ENCODE measurements around the gene TAF10. TPM values are rescaled to one million over a fixed set of nuclear protein-coding genes. Genes with fewer than 3 reads are reported as not detected.
A peak's percentile ranks its signal among the peaks of the same experiment; 100 is the strongest.

The TAF10 gene
- total RNA-seq, 1 experiment from 2014 or later = 387 TPM

DNA sequence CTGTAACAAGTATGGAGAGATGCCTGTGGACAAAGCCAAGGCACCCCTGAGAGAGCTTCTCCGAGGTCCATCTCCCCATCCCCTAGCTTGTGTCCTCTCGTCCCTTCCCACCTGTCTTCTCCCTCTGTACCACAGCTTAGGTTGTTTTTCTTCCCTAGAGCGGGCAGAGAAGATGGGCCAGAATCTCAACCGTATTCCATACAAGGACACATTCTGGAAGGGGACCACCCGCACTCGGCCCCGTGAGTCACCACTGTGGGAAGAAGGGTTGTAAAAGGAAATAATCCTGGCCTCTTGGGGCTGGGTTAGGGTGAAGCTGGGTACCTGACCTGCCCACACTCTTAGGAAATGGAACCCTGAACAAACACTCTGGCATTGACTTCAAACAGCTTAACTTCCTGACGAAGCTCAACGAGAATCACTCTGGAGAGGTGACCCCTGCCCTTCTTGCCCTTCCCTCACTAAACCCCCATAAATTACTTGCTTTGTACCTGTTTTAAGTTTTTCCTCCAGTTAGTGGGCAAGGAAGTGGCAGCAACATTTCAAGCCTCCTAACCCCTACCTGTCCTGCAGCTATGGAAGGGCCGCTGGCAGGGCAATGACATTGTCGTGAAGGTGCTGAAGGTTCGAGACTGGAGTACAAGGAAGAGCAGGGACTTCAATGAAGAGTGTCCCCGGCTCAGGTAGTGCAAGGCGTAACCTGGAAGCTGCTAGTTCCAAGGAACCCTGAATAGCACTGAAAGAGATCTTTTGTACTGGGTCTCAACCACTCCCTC, 3.1 kb downstream of the TAF10 start:
- Histone ChIP-seq H3K4me3 (ENCODE audit: low read depth in 2 of 2, low read length in 2 of 2) (no peak overlapping the region), H3K27ac (ENCODE audit: low read length) (peak overlapping the region; percentile 14; the same call in 1 of the 2 replicates), H3K27me3 (ENCODE audit: control insufficient read depth, insufficient read depth, low read length) (no peaks in the 10 kb centered on the region), H3K9me3 (ENCODE audit: control insufficient read depth, insufficient read depth, low read depth, low read length) (no peaks in the 10 kb centered on the region), H3K36me3 (ENCODE audit: control insufficient read depth, insufficient read depth, low read length) (peaks cover 29% of the 10 kb centered on the region), H3K4me1 (ENCODE audit: control insufficient read depth, insufficient read depth, low read length) (peaks cover 56% of the 10 kb centered on the region)
- intact Hi-C loops (cut with micrococcal nuclease; ENCODE audit: unreplicated experiment) = loop anchor here (10.0 kb wide), 1 partner anchor 234 kb away; no protein-coding TSS in a partner anchor
- TSS peak; percentile 6 for BruUV-seq (replicated peaks)
- in situ Hi-C loops (cut with HindIII; ENCODE audit: low pct_unique_long_range_greater_than_20kb, low sequenced_read_pairs) = no loop called here
- DNase-seq (ENCODE audit: low read depth, low spot score) (no peak), ATAC-seq (no peak)
- TF ChIP-seq POLR2AphosphoS5 (IDR thresholded peaks at IDR 0.05; ENCODE audit: low read depth, low read length) = peak; percentile 48
- TF ChIP-seq, protein P1, sequence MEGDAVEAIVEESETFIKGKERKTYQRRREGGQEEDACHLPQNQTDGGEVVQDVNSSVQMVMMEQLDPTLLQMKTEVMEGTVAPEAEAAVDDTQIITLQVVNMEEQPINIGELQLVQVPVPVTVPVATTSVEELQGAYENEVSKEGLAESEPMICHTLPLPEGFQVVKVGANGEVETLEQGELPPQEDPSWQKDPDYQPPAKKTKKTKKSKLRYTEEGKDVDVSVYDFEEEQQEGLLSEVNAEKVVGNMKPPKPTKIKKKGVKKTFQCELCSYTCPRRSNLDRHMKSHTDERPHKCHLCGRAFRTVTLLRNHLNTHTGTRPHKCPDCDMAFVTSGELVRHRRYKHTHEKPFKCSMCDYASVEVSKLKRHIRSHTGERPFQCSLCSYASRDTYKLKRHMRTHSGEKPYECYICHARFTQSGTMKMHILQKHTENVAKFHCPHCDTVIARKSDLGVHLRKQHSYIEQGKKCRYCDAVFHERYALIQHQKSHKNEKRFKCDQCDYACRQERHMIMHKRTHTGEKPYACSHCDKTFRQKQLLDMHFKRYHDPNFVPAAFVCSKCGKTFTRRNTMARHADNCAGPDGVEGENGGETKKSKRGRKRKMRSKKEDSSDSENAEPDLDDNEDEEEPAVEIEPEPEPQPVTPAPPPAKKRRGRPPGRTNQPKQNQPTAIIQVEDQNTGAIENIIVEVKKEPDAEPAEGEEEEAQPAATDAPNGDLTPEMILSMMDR (IDR thresholded peaks at IDR 0.05) = no peak
- POLR2A ChIA-PET = no interaction called here
- CTCF ChIA-PET = interaction anchor here (1.0 kb wide), 1 partner anchor 78 kb away, joined by 3 read pairs; no protein-coding TSS in a partner anchor

DNA sequence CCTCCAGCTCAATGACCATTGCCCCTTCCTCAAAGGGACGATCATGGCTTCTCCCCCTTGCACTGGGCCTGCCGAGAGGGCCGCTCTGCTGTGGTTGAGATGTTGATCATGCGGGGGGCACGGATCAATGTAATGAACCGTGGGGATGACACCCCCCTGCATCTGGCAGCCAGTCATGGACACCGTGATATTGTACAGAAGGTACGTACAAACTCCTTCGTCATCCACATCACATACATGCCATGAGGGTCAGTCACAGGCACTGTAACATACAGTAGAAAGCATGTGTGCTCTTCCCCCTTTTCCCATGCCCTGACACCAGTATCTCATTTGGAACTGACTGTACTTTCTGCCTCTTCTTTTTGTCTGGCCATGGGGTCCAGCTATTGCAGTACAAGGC, 4.0 kb downstream of the TAF10 start:
- no peak for DNase-seq (ENCODE audit: low read depth, low spot score)
- in situ Hi-C loops (cut with HindIII; ENCODE audit: low pct_unique_long_range_greater_than_20kb, low sequenced_read_pairs) (no loop called here), intact Hi-C loops (cut with micrococcal nuclease; ENCODE audit: unreplicated experiment) (loop anchor here (10.0 kb wide), 1 partner anchor 233 kb away; no protein-coding TSS in a partner anchor)
- POLR2A ChIA-PET = interaction anchor here (0.7 kb wide), 1 partner anchor 760 kb away, joined by 5 read pairs; no protein-coding TSS in a partner anchor
- Histone ChIP-seq H3K4me1 (ENCODE audit: control insufficient read depth, insufficient read depth, low read length) (peaks cover 54% of the 10 kb centered on the region), H3K36me3 (ENCODE audit: control insufficient read depth, insufficient read depth, low read length) (peaks cover 29% of the 10 kb centered on the region), H3K4me3 (ENCODE audit: low read depth in 2 of 2, low read length in 2 of 2) (no peak overlapping the region), H3K27me3 (ENCODE audit: control insufficient read depth, insufficient read depth, low read length) (no peaks in the 10 kb centered on the region), H3K27ac (ENCODE audit: low read length) (peak overlapping the region; percentile 98), H3K9me3 (ENCODE audit: control insufficient read depth, insufficient read depth, low read depth, low read length) (no peaks in the 10 kb centered on the region)
- TF ChIP-seq, protein P1 (IDR thresholded peaks at IDR 0.05) = no peak
- TF ChIP-seq TCF7L2 (IDR thresholded peaks at IDR 0.05; ENCODE audit: low read depth, low read length) (no peak), POLR2AphosphoS5 (IDR thresholded peaks at IDR 0.05; ENCODE audit: low read depth, low read length) (no peak; the same call in 1 of the 2 replicates), SIN3A (IDR thresholded peaks at IDR 0.05; ENCODE audit: borderline replicate concordance, insufficient read depth, low read depth, low read length) (no peak)
- TF ChIP-seq, protein P2, sequence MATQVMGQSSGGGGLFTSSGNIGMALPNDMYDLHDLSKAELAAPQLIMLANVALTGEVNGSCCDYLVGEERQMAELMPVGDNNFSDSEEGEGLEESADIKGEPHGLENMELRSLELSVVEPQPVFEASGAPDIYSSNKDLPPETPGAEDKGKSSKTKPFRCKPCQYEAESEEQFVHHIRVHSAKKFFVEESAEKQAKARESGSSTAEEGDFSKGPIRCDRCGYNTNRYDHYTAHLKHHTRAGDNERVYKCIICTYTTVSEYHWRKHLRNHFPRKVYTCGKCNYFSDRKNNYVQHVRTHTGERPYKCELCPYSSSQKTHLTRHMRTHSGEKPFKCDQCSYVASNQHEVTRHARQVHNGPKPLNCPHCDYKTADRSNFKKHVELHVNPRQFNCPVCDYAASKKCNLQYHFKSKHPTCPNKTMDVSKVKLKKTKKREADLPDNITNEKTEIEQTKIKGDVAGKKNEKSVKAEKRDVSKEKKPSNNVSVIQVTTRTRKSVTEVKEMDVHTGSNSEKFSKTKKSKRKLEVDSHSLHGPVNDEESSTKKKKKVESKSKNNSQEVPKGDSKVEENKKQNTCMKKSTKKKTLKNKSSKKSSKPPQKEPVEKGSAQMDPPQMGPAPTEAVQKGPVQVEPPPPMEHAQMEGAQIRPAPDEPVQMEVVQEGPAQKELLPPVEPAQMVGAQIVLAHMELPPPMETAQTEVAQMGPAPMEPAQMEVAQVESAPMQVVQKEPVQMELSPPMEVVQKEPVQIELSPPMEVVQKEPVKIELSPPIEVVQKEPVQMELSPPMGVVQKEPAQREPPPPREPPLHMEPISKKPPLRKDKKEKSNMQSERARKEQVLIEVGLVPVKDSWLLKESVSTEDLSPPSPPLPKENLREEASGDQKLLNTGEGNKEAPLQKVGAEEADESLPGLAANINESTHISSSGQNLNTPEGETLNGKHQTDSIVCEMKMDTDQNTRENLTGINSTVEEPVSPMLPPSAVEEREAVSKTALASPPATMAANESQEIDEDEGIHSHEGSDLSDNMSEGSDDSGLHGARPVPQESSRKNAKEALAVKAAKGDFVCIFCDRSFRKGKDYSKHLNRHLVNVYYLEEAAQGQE (IDR thresholded peaks at IDR 0.05; ENCODE audit: insufficient read depth in 1 of 2, low read depth in 2 of 2, low read length in 1 of 2) = no peak
- CTCF ChIA-PET = no interaction called here
- no peak for ATAC-seq
- no TSS peak for BruUV-seq (replicated peaks)
